T-helper 1 cell (primary cell): ENCODE data around the gene RSPO1.
"Not testable (repeated sequence)": the region's sequence is repeated elsewhere in the genome, so short reads cannot be mapped to it uniquely, and the experiment has no call there.

Experiments used
- DNase-seq, 5 donors: peaks; one replicate each; pipeline ENCODE4 v3.0.0-alpha.2; 2012 to 2020

Gene RSPO1

GRCh38 chr1:37614105-37614504, 20.6 kb downstream of the RSPO1 start:
- no peak for DNase-seq

- no peak for DNase-seq
Measured at GRCh38 chr1:37612186-37612585, 22.5 kb downstream of the RSPO1 start.

- no peak for DNase-seq
Measured at GRCh38 chr1:37609994-37610393, 24.7 kb downstream of the RSPO1 start.

GRCh38 chr1:37609002-37609401, 25.7 kb downstream of the RSPO1 start:
- no peak for DNase-seq

GRCh38 chr1:37606481-37607263, 28.0 kb downstream of the RSPO1 start:
- no peak for DNase-seq

- no peak for DNase-seq
Measured at GRCh38 chr1:37605806-37606474, 28.8 kb downstream of the RSPO1 start.

- DNase-seq = no peak
Measured at GRCh38 chr1:37605061-37605650, 29.5 kb downstream of the RSPO1 start.

GRCh38 chr1:37602750-37603694, 31.7 kb downstream of the RSPO1 start:
- DNase-seq = peak in 4 of 5 donors; percentile 5 to 40 (median 32)

- no peak for DNase-seq
Measured at GRCh38 chr1:37601441-37601840, 33.3 kb downstream of the RSPO1 start.

- no peak for DNase-seq
Measured at GRCh38 chr1:37599940-37600339, 34.8 kb downstream of the RSPO1 start.

- no peak for DNase-seq
Measured at GRCh38 chr1:37596182-37596667, 38.5 kb downstream of the RSPO1 start.

GRCh38 chr1:37595440-37596181, 39.1 kb downstream of the RSPO1 start, which contains the start of gene GNL2:
Gene GNL2, minus strand, starts transcription at chr1:37595937. Its CDS starts 115 bp downstream, at chr1:37595822.
- peak; percentile 92 to 97 (median 95) for DNase-seq

GRCh38 chr1:37593726-37594125, 41.0 kb downstream of the RSPO1 start:
- no peak for DNase-seq

- no peak for DNase-seq
Measured at GRCh38 chr1:37588939-37589338, 45.8 kb downstream of the RSPO1 start.

- not testable (repeated sequence) for DNase-seq
Measured at GRCh38 chr1:37584544-37584943, 50.1 kb downstream of the RSPO1 start.

GRCh38 chr1:37575692-37576091, 59.0 kb downstream of the RSPO1 start:
- peak in 1 of 5 donors; percentile 35 for DNase-seq

- DNase-seq = peak in 1 of 5 donors; percentile 74
Measured at GRCh38 chr1:37574834-37575480, 59.7 kb downstream of the RSPO1 start.

GRCh38 chr1:37570528-37571334, 64.0 kb downstream of the RSPO1 start:
- peak in 1 of 5 donors; percentile 57 for DNase-seq

- DNase-seq = no peak
Measured at GRCh38 chr1:37567023-37567422, 67.7 kb downstream of the RSPO1 start.

- DNase-seq = no peak
Measured at GRCh38 chr1:37564892-37565291, 69.8 kb downstream of the RSPO1 start.
